Measurements from ENCODE around the gene DDX24.

GRCh38 chr14:94026889-94027469 is 54.0 kb downstream of the DDX24 start:
- TF ChIP-seq CTCF (conservative IDR thresholded peaks at IDR 0.05) (no peak), EZH2 (IDR thresholded peaks at IDR 0.05; ENCODE audit: low read depth) (no peak)
